SK-N-SH (cell line): ENCODE data around the gene F7. TPM values are rescaled to one million over a fixed set of nuclear protein-coding genes. Genes with fewer than 3 reads are reported as not detected.

ENCODE experiments used
- CTCF ChIA-PET: fragments of 300-600, 350-600 bp; formaldehyde crosslinking; extraction: SDS; loops from one replicate; lab custom pipeline; 2021; lab: Yijun Ruan, JAX
- POLR2A ChIA-PET: fragments of 350-600 bp; sonication (Branson Sonifier 250); formaldehyde crosslinking; extraction: SDS; loops from one replicate; lab custom pipeline; 2020; ENCODE audit warnings: antibody characterized with exemption, inconsistent platforms; lab: Yijun Ruan, JAX
- DNase-seq: peaks from one replicate; pipeline ENCODE4 v3.0.0; 2012
- H2AFZ ChIP-seq: fragments of 200-600 bp; sonication (generic); 2 replicates; pipeline ENCODE4 v1.8.1; 2016; ENCODE audit warnings: antibody characterized with exemption, mild to moderate bottlenecking, low read depth
- H3F3A ChIP-seq: fragments of 200-600 bp; sonication (generic); replicated peaks from 2 replicates; pipeline ENCODE3; 2016; ENCODE audit warnings: antibody characterized with exemption, mild to moderate bottlenecking; ENCODE audit not compliant: insufficient read depth
- H3K27ac ChIP-seq, 2 experiments: fragments of 200-500 bp in 1 of 2; fragments of 200-600 bp in 1 of 2; sonication (Bioruptor generic) in 1 of 2; sonication (generic), shearing (Covaris generic) in 1 of 2; 2 replicates each; pipeline versions ENCODE4 v1.5.1 to v1.6.1; 2014 to 2016; ENCODE audit warnings: low read depth in 2 of 2, inconsistent platforms in 1 of 2, low read length in 1 of 2, mild to moderate bottlenecking in 1 of 2, mixed read lengths in 1 of 2
- H3K27me3 ChIP-seq: fragments of 200-600 bp; sonication (generic), shearing (Covaris generic); 2 replicates; pipeline ENCODE4 v1.6.1; 2016; ENCODE audit warnings: mixed run types; ENCODE audit not compliant: insufficient read depth
- H3K36me3 ChIP-seq, 2 experiments: fragments of 200-500 bp in 1 of 2; fragments of 200-600 bp in 1 of 2; sonication (Bioruptor generic) in 1 of 2; sonication (generic) in 1 of 2; replicated peaks in 1 of 2; 2 replicates each; pipeline versions ENCODE3 to v1.5.1; 2014 to 2016; ENCODE audit warnings: low read length in 1 of 2, mild to moderate bottlenecking in 1 of 2; ENCODE audit not compliant: insufficient read depth in 2 of 2, control insufficient read depth in 1 of 2
- H3K4me1 ChIP-seq, 2 experiments: fragments of 200-500 bp in 1 of 2; fragments of 200-600 bp in 1 of 2; sonication (Bioruptor generic) in 1 of 2; sonication (generic), shearing (Covaris generic) in 1 of 2; 2 replicates each; pipeline versions ENCODE4 v1.5.1 to v1.6.1; 2014 to 2016; ENCODE audit warnings: low read depth in 1 of 2, low read length in 1 of 2, mixed run types in 1 of 2; ENCODE audit not compliant: insufficient read depth in 2 of 2, control insufficient read depth in 1 of 2
- H3K4me2 ChIP-seq: fragments of 200-600 bp; sonication (generic), shearing (Covaris generic); 2 replicates; pipeline ENCODE4 v1.6.1; 2017; ENCODE audit warnings: mixed run types
- H3K4me3 ChIP-seq, 2 experiments: fragments of 200-500 bp in 1 of 2; fragments of 200-600 bp in 1 of 2; sonication (Bioruptor generic) in 1 of 2; sonication (generic), shearing (Covaris generic) in 1 of 2; 2 replicates each; pipeline versions ENCODE4 v1.5.1 to v1.8.1; 2014 to 2016; ENCODE audit warnings: low read depth in 2 of 2, inconsistent platforms in 1 of 2, low read length in 1 of 2, mild to moderate bottlenecking in 1 of 2, mixed read lengths in 1 of 2, moderate library complexity in 1 of 2
- H3K79me2 ChIP-seq: fragments of 200-600 bp; sonication (generic); 2 replicates; pipeline ENCODE4 v1.8.1; 2017; ENCODE audit warnings: mild to moderate bottlenecking; ENCODE audit not compliant: insufficient read depth
- H3K9ac ChIP-seq: fragments of 200-600 bp; sonication (generic); 2 replicates; pipeline ENCODE4 v1.6.1; 2017; ENCODE audit warnings: mixed run types
- H3K9me2 ChIP-seq: fragments of 200-600 bp; sonication (generic); 2 replicates; pipeline ENCODE4 v1.6.1; 2017; ENCODE audit warnings: mixed run types
- H3K9me3 ChIP-seq: fragments of 200-600 bp; sonication (generic); 2 replicates; pipeline ENCODE4 v1.6.1; 2017; ENCODE audit warnings: mixed run types, mild to moderate bottlenecking, moderate library complexity
- H4K20me1 ChIP-seq: fragments of 200-600 bp; sonication (generic); 2 replicates; pipeline ENCODE4 v1.6.1; 2017; ENCODE audit warnings: mild to moderate bottlenecking, mixed run types; ENCODE audit not compliant: insufficient read depth
- CHD2 ChIP-seq: fragments of 150-350 bp; IDR thresholded peaks from 2 replicates; pipeline ENCODE4 v1.6.1; 2018; ENCODE audit warnings: low read length; ENCODE audit not compliant: partially characterized antibody
- CTCF ChIP-seq: fragments of 200-600 bp; sonication (generic); IDR thresholded peaks from 2 replicates; pipeline ENCODE4 v1.6.1; 2017; ENCODE audit warnings: antibody characterized with exemption, mild to moderate bottlenecking, moderate library complexity
- EP300 ChIP-seq, 2 experiments: IDR thresholded peaks; 2 replicates each; pipeline versions ENCODE4 v1.4.0 to v1.6.1; 2012; ENCODE audit warnings: borderline replicate concordance in 1 of 2, low read depth in 1 of 2, low read length in 1 of 2
- FOSL2 ChIP-seq: IDR thresholded peaks from 2 replicates; pipeline ENCODE4 v1.4.0; 2012; ENCODE audit warnings: low read depth, mild to moderate bottlenecking, moderate library complexity, borderline replicate concordance
- GABPA ChIP-seq: IDR thresholded peaks from 2 replicates; pipeline ENCODE4 v1.4.0; 2012; ENCODE audit warnings: low read depth, mild to moderate bottlenecking
- IRF3 ChIP-seq: fragments of 150-350 bp; IDR thresholded peaks from 2 replicates; pipeline ENCODE4 v1.6.1; 2016; ENCODE audit warnings: mild to moderate bottlenecking, low read depth, low read length
- JUND ChIP-seq: IDR thresholded peaks from 2 replicates; pipeline ENCODE4 v1.4.0; 2012
- MAX ChIP-seq: IDR thresholded peaks from 2 replicates; pipeline ENCODE4 v1.4.0; 2012; ENCODE audit warnings: low read depth
- NFIC ChIP-seq: IDR thresholded peaks from 2 replicates; pipeline ENCODE4 v1.4.0; 2012; ENCODE audit warnings: borderline replicate concordance
- NRF1 ChIP-seq: IDR thresholded peaks from 2 replicates; pipeline ENCODE4 v1.6.1; 2012; ENCODE audit warnings: low read depth, mild to moderate bottlenecking, low read length
- POLR2AphosphoS5 ChIP-seq: IDR thresholded peaks from 2 replicates; pipeline ENCODE4 v1.6.1; 2012; ENCODE audit warnings: low read depth, low read length
- RAD21 ChIP-seq: IDR thresholded peaks from 2 replicates; pipeline ENCODE4 v1.6.1; 2012; ENCODE audit warnings: mild to moderate bottlenecking, low read length
- SIN3A ChIP-seq: IDR thresholded peaks from 2 replicates; pipeline ENCODE4 v1.6.1; 2012; ENCODE audit warnings: low read depth, mild to moderate bottlenecking, low read length, moderate library complexity, borderline replicate concordance
- TCF12 ChIP-seq: IDR thresholded peaks from 2 replicates; pipeline ENCODE4 v1.4.0; 2012
- TEAD4 ChIP-seq: IDR thresholded peaks from 2 replicates; pipeline ENCODE4 v1.4.0; 2012; ENCODE audit warnings: mild to moderate bottlenecking, borderline replicate concordance; ENCODE audit not compliant: insufficient read depth
- YY1 ChIP-seq: IDR thresholded peaks from 2 replicates; pipeline ENCODE4 v1.4.0; 2012; ENCODE audit warnings: low read depth, mild to moderate bottlenecking
- WGBS: methylation state at CpG from one replicate; pipeline ENCODE4 v1.1.6; 2017; ENCODE audit warnings: low lambda C conversion rate; 5-methylcytosine and 5-hydroxymethylcytosine counted together
- polyA plus RNA-seq, 3 experiments: library from polyadenylated mRNA; depleted of rRNA; stranded (reverse); fragments of >200 nt; gene quantifications; 2 replicates each; pipeline ENCODE4 v1.2.3, GENCODE V29; 2012
- TF ChIP-seq, protein P1 (sequence below): IDR thresholded peaks from 2 replicates; pipeline ENCODE4 v1.6.1; 2012; ENCODE audit warnings: mild to moderate bottlenecking, low read depth, low read length, moderate library complexity

Gene F7
- polyA plus RNA-seq, 1 of the 3 experiments (the other 2 are of a cell fraction), result not detected

- Histone ChIP-seq H3K9me2 (no peaks in the 10 kb centered on the region), H3K36me3 (no peaks in the 10 kb centered on the region), H3K4me3 (no peak overlapping the region), H2AFZ (no peak overlapping the region), H3K4me2 (no peak overlapping the region), H3K9ac (no peak overlapping the region), H3K9me3 (no peaks in the 10 kb centered on the region), H4K20me1 (no peaks in the 10 kb centered on the region), H3K79me2 (no peaks in the 10 kb centered on the region), H3K27me3 (no peaks in the 10 kb centered on the region), H3F3A (peaks cover 6% of the 10 kb centered on the region), H3K27ac (no peak overlapping the region), H3K4me1 (no peaks in the 10 kb centered on the region)
- POLR2A ChIA-PET, result no interaction called here
- CTCF ChIA-PET, result no interaction called here
- TF ChIP-seq NRF1, result no peak
- TF ChIP-seq GABPA, result no peak
- no peak for TF ChIP-seq NFIC
- no peak for TF ChIP-seq CTCF
- TF ChIP-seq EP300 (IDR thresholded peaks at IDR 0.05; ENCODE audit: borderline replicate concordance in 1 of 2, low read depth in 1 of 2, low read length in 1 of 2), result no peak
- no peak for TF ChIP-seq SIN3A
- no peak for TF ChIP-seq IRF3
- no peak for TF ChIP-seq POLR2AphosphoS5
- TF ChIP-seq, protein P1, sequence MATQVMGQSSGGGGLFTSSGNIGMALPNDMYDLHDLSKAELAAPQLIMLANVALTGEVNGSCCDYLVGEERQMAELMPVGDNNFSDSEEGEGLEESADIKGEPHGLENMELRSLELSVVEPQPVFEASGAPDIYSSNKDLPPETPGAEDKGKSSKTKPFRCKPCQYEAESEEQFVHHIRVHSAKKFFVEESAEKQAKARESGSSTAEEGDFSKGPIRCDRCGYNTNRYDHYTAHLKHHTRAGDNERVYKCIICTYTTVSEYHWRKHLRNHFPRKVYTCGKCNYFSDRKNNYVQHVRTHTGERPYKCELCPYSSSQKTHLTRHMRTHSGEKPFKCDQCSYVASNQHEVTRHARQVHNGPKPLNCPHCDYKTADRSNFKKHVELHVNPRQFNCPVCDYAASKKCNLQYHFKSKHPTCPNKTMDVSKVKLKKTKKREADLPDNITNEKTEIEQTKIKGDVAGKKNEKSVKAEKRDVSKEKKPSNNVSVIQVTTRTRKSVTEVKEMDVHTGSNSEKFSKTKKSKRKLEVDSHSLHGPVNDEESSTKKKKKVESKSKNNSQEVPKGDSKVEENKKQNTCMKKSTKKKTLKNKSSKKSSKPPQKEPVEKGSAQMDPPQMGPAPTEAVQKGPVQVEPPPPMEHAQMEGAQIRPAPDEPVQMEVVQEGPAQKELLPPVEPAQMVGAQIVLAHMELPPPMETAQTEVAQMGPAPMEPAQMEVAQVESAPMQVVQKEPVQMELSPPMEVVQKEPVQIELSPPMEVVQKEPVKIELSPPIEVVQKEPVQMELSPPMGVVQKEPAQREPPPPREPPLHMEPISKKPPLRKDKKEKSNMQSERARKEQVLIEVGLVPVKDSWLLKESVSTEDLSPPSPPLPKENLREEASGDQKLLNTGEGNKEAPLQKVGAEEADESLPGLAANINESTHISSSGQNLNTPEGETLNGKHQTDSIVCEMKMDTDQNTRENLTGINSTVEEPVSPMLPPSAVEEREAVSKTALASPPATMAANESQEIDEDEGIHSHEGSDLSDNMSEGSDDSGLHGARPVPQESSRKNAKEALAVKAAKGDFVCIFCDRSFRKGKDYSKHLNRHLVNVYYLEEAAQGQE, result no peak
- TF ChIP-seq RAD21, result no peak
- TF ChIP-seq FOSL2, result no peak
- TF ChIP-seq YY1, result no peak
- TF ChIP-seq MAX, result no peak
- TF ChIP-seq TCF12, result no peak
- no peak for TF ChIP-seq JUND
- TF ChIP-seq CHD2, result no peak
- TF ChIP-seq TEAD4, result no peak
- WGBS, result 95% methylated on average over 9 of the region's 26 CpGs
- DNase-seq, result peak; percentile 12
Observed at GRCh38 chr13:113140677-113141600, 35.3 kb downstream of the F7 start.
